ENCODE results near the gene ATXN3L.

ATXN3L gene

GRCh38 chrX:13319953-13320352 lies at the start of gene ATXN3L:
TSS of gene ATXN3L (minus strand) at chrX:13320053. CDS start at chrX:13319934, 119 bp downstream.
- no peak within 1 kb of the TSS for H3K4me3 Mint-ChIP-seq
- H3K36me3 Mint-ChIP-seq (ENCODE audit: low read depth) = no peaks in the 10 kb centered on the region
- H3K27me3 Mint-ChIP-seq = peaks cover 72% of the 10 kb centered on the region
- no peak for DNase-seq
- H3K27ac Mint-ChIP-seq = no peak within 1 kb of the TSS
- H3K4me1 Mint-ChIP-seq (ENCODE audit: low read depth) = no peaks in the 10 kb centered on the region
- peaks cover 5% of the 10 kb centered on the region for H3K9me3 Mint-ChIP-seq

GRCh38 chrX:13369256-13370030 lies 49.6 kb upstream of the ATXN3L start:
- Mint-ChIP-seq H3K4me1 (ENCODE audit: low read depth) (peaks cover 16% of the 10 kb centered on the region), H3K36me3 (ENCODE audit: low read depth) (no peaks in the 10 kb centered on the region), H3K27me3 (peaks cover 70% of the 10 kb centered on the region), H3K27ac (no peak overlapping the region), H3K9me3 (no peaks in the 10 kb centered on the region), H3K4me3 (no peak overlapping the region)
- no peak for DNase-seq

- H3K27me3 Mint-ChIP-seq = peaks cover 63% of the 10 kb centered on the region
- H3K27ac Mint-ChIP-seq = no peak overlapping the region
- H3K4me3 Mint-ChIP-seq = no peak overlapping the region
Observed at GRCh38 chrX:13367950-13368349, 48.1 kb upstream of the ATXN3L start.

GRCh38 chrX:13366698-13367097 lies 46.8 kb upstream of the ATXN3L start:
- no peaks in the 10 kb centered on the region for H3K9me3 Mint-ChIP-seq
- H3K4me3 Mint-ChIP-seq = no peak overlapping the region
- H3K27me3 Mint-ChIP-seq = peaks cover 60% of the 10 kb centered on the region
- DNase-seq = no peak
- peaks cover 2% of the 10 kb centered on the region for H3K4me1 Mint-ChIP-seq (ENCODE audit: low read depth)
- no peak overlapping the region for H3K27ac Mint-ChIP-seq
- no peaks in the 10 kb centered on the region for H3K36me3 Mint-ChIP-seq (ENCODE audit: low read depth)

More at GRCh38 chrX:13367950-13368349, 48.1 kb upstream of the ATXN3L start:
- H3K4me1 Mint-ChIP-seq (ENCODE audit: low read depth) = peaks cover 4% of the 10 kb centered on the region
- no peaks in the 10 kb centered on the region for H3K36me3 Mint-ChIP-seq (ENCODE audit: low read depth)
- no peak for DNase-seq
- H3K9me3 Mint-ChIP-seq = no peaks in the 10 kb centered on the region

DNA sequence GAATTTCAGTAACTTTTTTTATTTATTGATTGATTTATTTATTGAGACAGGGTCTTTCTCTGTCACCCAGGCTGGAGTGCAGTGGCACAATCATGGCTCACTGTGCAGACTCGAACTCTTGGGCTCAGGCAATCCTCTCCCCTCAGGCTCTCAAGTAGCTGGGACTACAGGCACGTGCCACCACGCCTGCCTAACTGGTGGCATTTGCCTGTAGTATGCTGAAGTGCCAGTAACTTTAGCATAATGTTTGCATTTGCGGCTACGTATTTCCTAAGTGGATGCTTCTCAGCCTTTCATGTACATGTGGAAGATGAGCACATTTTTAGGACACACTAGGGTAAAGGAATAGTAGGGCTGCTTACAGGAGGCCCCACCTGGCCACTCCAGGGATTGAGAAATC lies 45.3 kb upstream of the ATXN3L start:
- Mint-ChIP-seq H3K9me3 (no peaks in the 10 kb centered on the region), H3K4me3 (no peak overlapping the region), H3K27ac (no peak overlapping the region), H3K36me3 (ENCODE audit: low read depth) (no peaks in the 10 kb centered on the region), H3K27me3 (peaks cover 59% of the 10 kb centered on the region), H3K4me1 (ENCODE audit: low read depth) (peaks cover 2% of the 10 kb centered on the region)
- no peak for DNase-seq

GRCh38 chrX:13364230-13364857 lies 44.5 kb upstream of the ATXN3L start:
- Mint-ChIP-seq H3K27me3 (peaks cover 66% of the 10 kb centered on the region), H3K27ac (no peak overlapping the region), H3K4me1 (ENCODE audit: low read depth) (peaks cover 2% of the 10 kb centered on the region), H3K36me3 (ENCODE audit: low read depth) (no peaks in the 10 kb centered on the region), H3K4me3 (no peak overlapping the region), H3K9me3 (no peaks in the 10 kb centered on the region)
- DNase-seq = no peak

DNA sequence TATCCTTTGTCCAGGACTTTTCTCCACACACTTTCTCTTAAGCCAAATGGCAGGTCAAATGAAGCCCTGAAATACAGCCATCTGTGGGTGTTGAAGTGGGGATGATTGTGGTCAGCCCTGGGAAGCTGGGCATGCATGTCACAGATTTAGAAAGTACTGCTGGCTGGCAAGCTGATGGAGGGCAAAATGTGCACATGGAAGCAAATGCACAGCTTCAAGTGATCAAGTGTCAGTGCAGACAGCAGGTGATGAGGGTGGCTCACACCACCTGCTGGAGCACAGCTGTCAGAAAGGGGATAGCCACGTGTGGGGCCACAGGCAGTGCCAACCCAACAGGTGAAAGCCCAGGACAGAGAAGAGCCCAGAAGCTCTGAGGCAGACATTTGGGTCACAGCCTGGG lies 40.3 kb upstream of the ATXN3L start:
- no peak for DNase-seq
- Mint-ChIP-seq H3K27ac (no peak overlapping the region), H3K36me3 (ENCODE audit: low read depth) (no peaks in the 10 kb centered on the region), H3K4me3 (no peak overlapping the region), H3K9me3 (no peaks in the 10 kb centered on the region), H3K4me1 (ENCODE audit: low read depth) (no peaks in the 10 kb centered on the region), H3K27me3 (peaks cover 51% of the 10 kb centered on the region)

DNA sequence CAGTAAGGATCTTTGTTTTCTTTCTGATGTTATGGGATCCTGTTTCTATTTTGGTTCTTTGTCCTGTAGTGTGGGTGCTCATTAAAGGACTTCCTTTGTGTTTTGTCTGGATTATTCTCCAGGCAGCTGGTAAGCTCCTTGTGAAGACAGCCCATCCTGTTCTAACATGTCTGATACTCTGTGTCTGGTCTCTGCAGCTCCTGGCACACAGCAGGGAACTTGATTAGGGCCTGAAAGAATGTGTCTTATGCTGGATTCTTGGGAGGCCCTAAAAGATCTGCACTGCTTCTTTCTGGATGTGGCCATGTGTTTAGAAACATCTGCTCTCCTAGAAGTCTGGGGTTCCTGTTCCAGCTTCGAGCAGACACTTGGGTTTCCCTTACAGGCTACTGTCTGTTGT lies 38.1 kb upstream of the ATXN3L start:
- Mint-ChIP-seq H3K27me3 (peaks cover 46% of the 10 kb centered on the region), H3K36me3 (ENCODE audit: low read depth) (no peaks in the 10 kb centered on the region), H3K4me1 (ENCODE audit: low read depth) (no peaks in the 10 kb centered on the region), H3K27ac (no peak overlapping the region), H3K4me3 (no peak overlapping the region), H3K9me3 (no peaks in the 10 kb centered on the region)
- no peak for DNase-seq

DNA sequence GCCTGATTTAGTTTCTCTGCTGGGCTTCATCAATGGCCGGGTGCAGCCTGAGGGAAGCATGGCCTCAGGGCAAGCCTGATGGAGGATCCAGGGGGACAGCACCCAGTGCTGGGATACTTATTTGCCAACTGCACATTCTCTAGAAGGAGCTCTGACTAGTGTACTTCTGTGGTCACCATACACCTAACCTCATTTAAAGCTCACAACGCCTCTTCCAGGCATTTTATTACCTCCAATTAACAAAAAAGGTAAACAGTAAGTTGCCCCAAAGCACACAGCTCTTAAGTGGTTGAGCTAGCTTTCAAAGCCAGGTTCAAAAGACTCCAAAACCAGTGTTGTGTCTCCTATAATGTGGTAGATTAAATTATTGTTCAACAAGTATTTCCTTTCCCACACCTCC lies 26.8 kb upstream of the ATXN3L start:
- Mint-ChIP-seq H3K27me3 (peaks cover 57% of the 10 kb centered on the region), H3K4me3 (no peak overlapping the region)

DNA sequence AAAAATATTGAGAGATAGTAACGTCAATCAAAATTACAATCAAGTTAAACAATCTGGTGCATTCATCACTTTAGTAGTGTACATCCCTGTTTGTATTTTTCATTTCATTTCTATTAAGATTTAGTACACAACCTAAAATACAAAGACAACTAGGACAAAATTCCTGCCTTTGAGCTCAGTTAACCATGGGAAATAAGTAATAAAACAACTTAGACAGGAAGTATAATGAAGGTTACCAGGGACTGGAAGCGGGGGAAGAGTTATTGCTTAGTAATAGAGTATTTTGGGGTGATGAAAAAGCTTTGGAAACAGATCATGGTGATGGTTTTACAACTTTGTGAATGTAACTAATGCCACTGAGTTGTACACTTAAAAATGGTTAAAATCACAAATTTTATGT lies 25.6 kb upstream of the ATXN3L start:
- no peak overlapping the region for H3K4me3 Mint-ChIP-seq
- H3K4me1 Mint-ChIP-seq (ENCODE audit: low read depth) = no peaks in the 10 kb centered on the region
- H3K9me3 Mint-ChIP-seq = no peaks in the 10 kb centered on the region
- DNase-seq = no peak
- H3K27me3 Mint-ChIP-seq = peaks cover 63% of the 10 kb centered on the region
- H3K36me3 Mint-ChIP-seq (ENCODE audit: low read depth) = no peaks in the 10 kb centered on the region
- no peak overlapping the region for H3K27ac Mint-ChIP-seq

More for the DNA sequence above, 26.8 kb upstream of the ATXN3L start:
- Mint-ChIP-seq H3K36me3 (ENCODE audit: low read depth) (no peaks in the 10 kb centered on the region), H3K4me1 (ENCODE audit: low read depth) (no peaks in the 10 kb centered on the region), H3K27ac (no peak overlapping the region), H3K9me3 (no peaks in the 10 kb centered on the region)
- DNase-seq = no peak

DNA sequence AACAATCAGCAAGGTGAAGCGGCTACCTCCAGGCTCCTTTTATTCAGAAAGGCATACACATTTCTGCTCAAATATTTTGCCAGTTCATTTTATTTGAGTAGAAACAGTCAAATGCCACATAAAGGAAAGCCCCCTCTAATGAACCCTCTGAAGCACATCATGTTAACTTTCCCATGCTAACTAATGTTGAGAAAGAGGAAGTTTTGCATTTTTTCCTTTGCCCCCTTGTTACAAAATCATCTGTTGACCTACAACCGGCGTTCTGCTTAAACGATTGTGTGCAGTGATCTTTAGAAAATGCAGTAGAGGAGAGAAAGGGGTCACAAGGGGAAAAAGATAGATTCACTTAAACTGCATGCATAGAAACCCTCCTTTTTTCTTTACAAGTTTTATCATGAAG lies 25.2 kb upstream of the ATXN3L start:
- no peaks in the 10 kb centered on the region for H3K36me3 Mint-ChIP-seq (ENCODE audit: low read depth)
- H3K9me3 Mint-ChIP-seq = no peaks in the 10 kb centered on the region
- no peak overlapping the region for H3K27ac Mint-ChIP-seq
- no peak for DNase-seq
- H3K27me3 Mint-ChIP-seq = peaks cover 62% of the 10 kb centered on the region
- H3K4me3 Mint-ChIP-seq = no peak overlapping the region
- no peaks in the 10 kb centered on the region for H3K4me1 Mint-ChIP-seq (ENCODE audit: low read depth)

DNA sequence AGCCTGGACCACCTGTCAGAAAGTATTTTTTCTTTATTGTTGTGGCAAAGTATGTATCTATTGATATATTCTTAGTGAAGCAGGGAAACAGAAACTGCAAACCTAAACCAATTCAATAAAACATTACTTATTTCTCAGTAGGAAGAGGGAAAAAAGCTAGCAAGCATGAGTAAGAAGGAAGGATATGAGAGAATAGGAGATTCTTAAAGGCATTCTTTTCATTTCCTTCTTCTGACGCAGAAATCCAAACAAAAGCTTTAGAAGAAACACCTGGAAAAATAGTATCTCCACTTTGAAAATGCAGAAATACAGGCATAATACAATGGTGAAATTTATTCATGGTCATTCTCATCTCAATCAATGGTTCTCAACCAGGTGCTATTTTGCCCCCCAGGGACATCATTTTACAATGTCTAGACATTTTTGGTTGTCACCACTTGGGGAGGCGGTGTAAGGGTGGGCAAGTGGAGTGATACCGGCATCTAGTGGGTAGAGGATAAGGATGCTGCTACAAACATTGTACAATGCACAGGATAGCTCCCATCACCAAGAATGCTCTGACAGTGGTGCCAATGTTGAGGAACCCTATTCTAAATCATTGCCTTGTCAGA lies 21.7 kb upstream of the ATXN3L start:
- H3K27ac Mint-ChIP-seq = no peak overlapping the region
- H3K4me1 Mint-ChIP-seq (ENCODE audit: low read depth) = no peaks in the 10 kb centered on the region
- H3K4me3 Mint-ChIP-seq = no peak overlapping the region
- no peaks in the 10 kb centered on the region for H3K36me3 Mint-ChIP-seq (ENCODE audit: low read depth)
- peaks cover 60% of the 10 kb centered on the region for H3K27me3 Mint-ChIP-seq
- DNase-seq = no peak
- no peaks in the 10 kb centered on the region for H3K9me3 Mint-ChIP-seq

GRCh38 chrX:13340182-13340791 lies 20.4 kb upstream of the ATXN3L start:
- DNase-seq = no peak
- H3K4me3 Mint-ChIP-seq = no peak overlapping the region
- no peaks in the 10 kb centered on the region for H3K4me1 Mint-ChIP-seq (ENCODE audit: low read depth)
- no peak overlapping the region for H3K27ac Mint-ChIP-seq
- H3K9me3 Mint-ChIP-seq = no peaks in the 10 kb centered on the region
- peaks cover 57% of the 10 kb centered on the region for H3K27me3 Mint-ChIP-seq
- H3K36me3 Mint-ChIP-seq (ENCODE audit: low read depth) = no peaks in the 10 kb centered on the region

- peaks cover 52% of the 10 kb centered on the region for H3K27me3 Mint-ChIP-seq
- DNase-seq = no peak
- no peak overlapping the region for H3K4me3 Mint-ChIP-seq
- no peaks in the 10 kb centered on the region for H3K4me1 Mint-ChIP-seq (ENCODE audit: low read depth)
- no peaks in the 10 kb centered on the region for H3K36me3 Mint-ChIP-seq (ENCODE audit: low read depth)
- no peaks in the 10 kb centered on the region for H3K9me3 Mint-ChIP-seq
- H3K27ac Mint-ChIP-seq = no peak overlapping the region
Observed at GRCh38 chrX:13339607-13340006, 19.8 kb upstream of the ATXN3L start.

Measured in activated T-cell treated with anti-CD3 and anti-CD28 coated beads, Interleukin-2, amount 50 U/mL, for 24 hours (primary cell).